ENCODE results near the gene CRTAP.

DNA sequence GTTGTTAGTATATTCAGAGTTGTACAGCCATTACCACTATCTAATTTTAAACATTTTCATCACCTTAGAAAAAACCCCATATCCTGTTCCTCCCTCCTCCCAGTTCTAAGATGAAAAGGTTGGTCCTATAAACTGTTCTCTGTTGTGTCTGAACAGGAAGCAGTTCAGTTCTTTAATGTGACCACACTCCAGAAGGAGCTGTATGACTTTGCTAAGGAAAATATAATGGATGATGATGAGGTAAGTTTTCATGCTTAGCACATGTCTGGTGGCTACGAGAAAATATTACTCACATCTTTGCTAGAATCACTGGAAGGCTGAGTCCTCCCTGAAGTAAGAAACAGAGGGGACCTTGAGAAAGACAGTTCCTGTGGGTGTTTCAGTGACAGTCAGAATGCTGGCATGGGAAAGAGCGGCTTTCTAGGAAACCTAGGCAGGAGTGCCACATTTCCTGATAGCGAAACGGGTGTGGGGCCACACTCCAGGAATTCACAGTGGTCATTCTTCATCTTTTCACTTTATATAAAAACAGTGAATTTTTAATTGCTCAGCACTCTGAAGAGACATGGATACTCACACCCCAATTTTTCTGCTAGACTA, 20.3 kb downstream of the CRTAP start:
- TF ChIP-seq, protein P1, sequence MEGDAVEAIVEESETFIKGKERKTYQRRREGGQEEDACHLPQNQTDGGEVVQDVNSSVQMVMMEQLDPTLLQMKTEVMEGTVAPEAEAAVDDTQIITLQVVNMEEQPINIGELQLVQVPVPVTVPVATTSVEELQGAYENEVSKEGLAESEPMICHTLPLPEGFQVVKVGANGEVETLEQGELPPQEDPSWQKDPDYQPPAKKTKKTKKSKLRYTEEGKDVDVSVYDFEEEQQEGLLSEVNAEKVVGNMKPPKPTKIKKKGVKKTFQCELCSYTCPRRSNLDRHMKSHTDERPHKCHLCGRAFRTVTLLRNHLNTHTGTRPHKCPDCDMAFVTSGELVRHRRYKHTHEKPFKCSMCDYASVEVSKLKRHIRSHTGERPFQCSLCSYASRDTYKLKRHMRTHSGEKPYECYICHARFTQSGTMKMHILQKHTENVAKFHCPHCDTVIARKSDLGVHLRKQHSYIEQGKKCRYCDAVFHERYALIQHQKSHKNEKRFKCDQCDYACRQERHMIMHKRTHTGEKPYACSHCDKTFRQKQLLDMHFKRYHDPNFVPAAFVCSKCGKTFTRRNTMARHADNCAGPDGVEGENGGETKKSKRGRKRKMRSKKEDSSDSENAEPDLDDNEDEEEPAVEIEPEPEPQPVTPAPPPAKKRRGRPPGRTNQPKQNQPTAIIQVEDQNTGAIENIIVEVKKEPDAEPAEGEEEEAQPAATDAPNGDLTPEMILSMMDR (IDR thresholded peaks at IDR 0.05) = no peak
- no peak for TF ChIP-seq POLR2A (IDR thresholded peaks at IDR 0.05)

All from uterus (tissue), 2 donors.